ENCODE measurements around the gene CALCOCO1.

Gene CALCOCO1

GRCh38 chr12:53734425-53734824 is 7.2 kb upstream of the CALCOCO1 start:
- H3K4me3 ChIP-seq (ENCODE audit: low read depth, low read length) = no peak overlapping the region
- no peak for DNase-seq (ENCODE audit: low read depth)
- no peak for TF ChIP-seq CTCF (IDR thresholded peaks at IDR 0.05; ENCODE audit: control insufficient read depth, extremely low read depth, insufficient read depth)

DNA sequence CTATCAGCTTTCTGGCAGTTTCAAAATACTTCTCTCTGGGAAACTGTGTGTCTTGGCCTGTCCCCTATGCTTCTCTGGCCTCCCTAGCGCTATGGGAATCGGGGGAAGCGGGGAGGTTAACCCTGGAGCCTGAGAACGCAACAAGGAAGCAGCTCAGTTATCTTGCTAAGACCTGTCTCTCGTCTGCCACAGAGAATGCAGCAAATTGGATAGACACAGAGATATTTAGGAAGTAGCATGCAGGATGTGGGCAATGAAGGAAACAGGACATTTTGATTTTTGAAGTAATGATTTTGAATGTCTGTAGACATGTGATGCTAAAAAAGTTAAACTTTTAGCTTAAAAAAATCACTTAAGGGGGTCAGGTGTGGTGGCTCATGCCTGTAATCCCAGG is 6.6 kb upstream of the CALCOCO1 start:
- no peak overlapping the region for H3K4me3 ChIP-seq (ENCODE audit: low read depth, low read length)
- no peak for TF ChIP-seq CTCF (IDR thresholded peaks at IDR 0.05; ENCODE audit: control insufficient read depth, extremely low read depth, insufficient read depth)
- no peak for DNase-seq (ENCODE audit: low read depth)

DNA sequence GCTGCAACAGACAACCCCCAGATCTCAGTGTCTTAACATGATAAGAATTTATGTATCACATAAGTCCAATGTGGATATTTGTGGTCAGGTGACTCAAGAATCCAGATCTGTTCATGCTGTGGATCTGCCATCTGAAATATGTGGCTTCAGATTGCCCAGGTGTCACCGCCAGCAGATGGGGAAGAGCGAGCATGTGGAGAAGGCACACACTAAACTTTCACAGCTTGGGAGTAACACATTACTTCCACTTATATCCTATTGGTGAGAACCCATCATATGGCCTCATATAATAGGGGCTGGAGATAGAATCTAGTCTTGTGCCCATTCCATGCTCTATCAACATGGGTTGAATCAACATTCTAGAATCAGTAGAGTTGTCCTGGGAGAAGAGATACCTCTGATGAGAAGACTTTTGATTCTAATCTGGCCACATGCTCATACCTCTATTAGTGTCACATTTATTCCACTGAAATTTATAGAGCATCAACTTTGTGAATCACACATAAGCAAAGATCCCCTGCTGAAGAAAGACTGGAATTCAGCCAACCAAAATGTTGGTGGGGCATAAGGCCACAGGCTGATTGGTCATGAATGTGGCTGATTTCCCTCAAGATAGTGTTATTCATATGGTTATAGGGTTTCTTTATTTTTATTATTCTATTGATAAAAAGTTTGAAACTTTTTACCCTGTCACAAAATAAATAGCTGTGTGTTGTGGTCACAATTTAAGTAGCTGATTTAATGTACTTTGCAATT is 6.0 kb upstream of the CALCOCO1 start:
- no peak for TF ChIP-seq CTCF (IDR thresholded peaks at IDR 0.05; ENCODE audit: control insufficient read depth, extremely low read depth, insufficient read depth)
- no peak overlapping the region for H3K4me3 ChIP-seq (ENCODE audit: low read depth, low read length)
- DNase-seq (ENCODE audit: low read depth) = no peak

GRCh38 chr12:53729644-53730043 is 2.4 kb upstream of the CALCOCO1 start:
- DNase-seq (ENCODE audit: low read depth) = no peak
- H3K4me3 ChIP-seq (ENCODE audit: low read depth, low read length) = no peak overlapping the region
- TF ChIP-seq CTCF (IDR thresholded peaks at IDR 0.05; ENCODE audit: control insufficient read depth, extremely low read depth, insufficient read depth) = no peak

DNA sequence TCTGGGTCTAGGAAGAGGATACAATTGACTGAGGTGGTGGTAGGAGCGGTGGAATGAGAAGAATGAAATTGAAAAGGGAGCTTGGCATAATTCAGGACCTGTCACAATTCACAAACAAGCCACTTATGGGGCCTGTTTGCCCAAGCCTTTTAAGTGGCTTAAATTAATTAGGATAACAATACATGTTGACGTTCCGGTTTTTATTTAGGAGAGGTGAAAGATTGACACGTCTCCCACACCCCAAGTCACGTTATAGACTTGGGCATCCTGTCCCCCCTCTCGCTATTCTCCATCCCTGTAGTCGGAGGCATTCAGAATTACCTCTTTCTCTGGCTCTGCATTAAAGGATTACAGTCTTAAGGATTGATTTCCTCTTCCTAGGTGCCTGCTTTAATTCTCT is 954 bp upstream of the CALCOCO1 start:
- TF ChIP-seq CTCF (IDR thresholded peaks at IDR 0.05; ENCODE audit: control insufficient read depth, extremely low read depth, insufficient read depth) = no peak
- peak overlapping the region; percentile 82 for H3K4me3 ChIP-seq (ENCODE audit: low read depth, low read length)
- no peak for DNase-seq (ENCODE audit: low read depth)

- H3K4me3 ChIP-seq (ENCODE audit: low read depth, low read length) = peak overlapping the region; percentile 82
- TF ChIP-seq CTCF (IDR thresholded peaks at IDR 0.05; ENCODE audit: control insufficient read depth, extremely low read depth, insufficient read depth) = no peak
- no peak for DNase-seq (ENCODE audit: low read depth)
Measured at GRCh38 chr12:53726946-53727309, 324 bp downstream of the CALCOCO1 start.

DNA sequence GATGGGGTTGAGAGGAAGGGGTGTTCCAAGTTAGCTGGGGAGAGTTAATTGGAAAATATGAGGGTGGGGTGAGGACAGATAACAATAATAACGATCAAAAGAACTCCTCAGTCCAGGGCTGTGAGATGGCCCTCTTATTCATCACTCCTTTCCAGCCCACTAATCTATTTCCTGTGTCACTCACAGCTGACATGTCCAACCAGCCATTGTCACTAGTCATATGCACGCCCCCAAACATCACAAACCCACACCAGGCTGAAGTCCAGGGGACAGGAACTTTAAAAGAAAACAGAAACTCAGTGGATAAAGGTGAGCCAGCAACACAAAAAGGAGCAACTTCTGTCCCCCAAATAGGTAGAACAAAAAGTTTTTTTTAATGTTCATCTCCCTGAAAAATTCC is 911 bp downstream of the CALCOCO1 start:
- peak overlapping the region; percentile 82 for H3K4me3 ChIP-seq (ENCODE audit: low read depth, low read length)
- TF ChIP-seq CTCF (IDR thresholded peaks at IDR 0.05; ENCODE audit: control insufficient read depth, extremely low read depth, insufficient read depth) = no peak
- no peak for DNase-seq (ENCODE audit: low read depth)
